Measurements from ENCODE around the gene MXI1. TPM values are rescaled to one million over a fixed set of nuclear protein-coding genes. Genes with fewer than 3 reads are reported as not detected.
"Not testable (repeated sequence)": the region's sequence is repeated elsewhere in the genome, so short reads cannot be mapped to it uniquely, and the experiment has no call there.

Gene MXI1
- polyA plus RNA-seq, 1 donor, result 22.9 TPM

- Histone ChIP-seq H3K36me3 (ENCODE audit: control insufficient read depth, insufficient read depth, low read length) (no peaks in the 10 kb centered on the region), H3K27ac (ENCODE audit: low read length) (no peak overlapping the region), H3K4me1 (ENCODE audit: control insufficient read depth, insufficient read depth, low read length) (peaks cover 3% of the 10 kb centered on the region), H3K27me3 (ENCODE audit: control insufficient read depth, insufficient read depth, low read length) (peaks cover 4% of the 10 kb centered on the region), H3K4me3 (ENCODE audit: low read length) (no peak overlapping the region), H3K9me3 (ENCODE audit: control insufficient read depth, low read depth, low read length) (peaks cover 24% of the 10 kb centered on the region)
- WGBS (ENCODE audit: insufficient coverage, low lambda C conversion rate), result 100% methylated on average over 4 of the region's 6 CpGs
- no peak for DNase-seq
These were observed 123.3 kb downstream of the MXI1 start for GRCh38 chr10:110330675-110331074.

DNA sequence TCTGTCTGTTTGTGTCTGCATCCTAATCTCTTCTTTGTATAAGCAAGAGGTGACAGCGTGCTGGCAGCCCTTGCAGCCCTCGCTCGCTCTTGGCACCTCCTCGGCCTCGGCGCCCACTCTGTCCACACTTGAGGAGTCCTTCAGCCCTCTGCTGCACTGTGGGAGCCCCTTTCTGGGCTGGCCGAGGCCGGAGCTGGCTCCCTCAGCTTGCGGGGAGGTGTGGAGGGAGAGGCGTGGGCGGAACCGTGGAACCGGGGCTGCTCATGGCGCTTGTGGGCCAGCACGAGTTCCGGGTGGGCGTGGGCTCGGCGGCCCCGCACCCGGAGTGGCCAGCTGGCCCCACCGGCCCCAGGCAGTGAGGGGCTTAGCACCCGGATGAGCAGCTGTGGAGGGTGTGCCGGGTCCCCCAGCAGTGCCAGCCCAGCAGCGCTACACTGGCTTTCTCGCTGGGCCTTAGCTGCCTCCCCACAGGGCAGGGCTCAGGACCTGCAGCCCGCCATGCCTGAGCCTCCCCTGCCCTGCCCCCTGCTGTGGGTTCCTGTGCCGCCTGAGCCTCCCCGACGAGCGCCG lies 123.9 kb downstream of the MXI1 start:
- not testable (repeated sequence) for H3K4me3 ChIP-seq (ENCODE audit: low read length); DNase-seq; H3K27me3 ChIP-seq (ENCODE audit: control insufficient read depth, insufficient read depth, low read length); H3K36me3 ChIP-seq (ENCODE audit: control insufficient read depth, insufficient read depth, low read length); H3K27ac ChIP-seq (ENCODE audit: low read length); H3K4me1 ChIP-seq (ENCODE audit: control insufficient read depth, insufficient read depth, low read length)
- WGBS (ENCODE audit: insufficient coverage, low lambda C conversion rate), result no CpG with 5 or more reads among the region's 32 CpGs
- H3K9me3 ChIP-seq (ENCODE audit: control insufficient read depth, low read depth, low read length), result peaks cover 24% of the 10 kb centered on the region

- Histone ChIP-seq H3K4me3 (ENCODE audit: low read length) (no peak overlapping the region), H3K27me3 (ENCODE audit: control insufficient read depth, insufficient read depth, low read length) (no peaks in the 10 kb centered on the region), H3K9me3 (ENCODE audit: control insufficient read depth, low read depth, low read length) (peaks cover 24% of the 10 kb centered on the region), H3K36me3 (ENCODE audit: control insufficient read depth, insufficient read depth, low read length) (no peaks in the 10 kb centered on the region), H3K4me1 (ENCODE audit: control insufficient read depth, insufficient read depth, low read length) (no peaks in the 10 kb centered on the region), H3K27ac (ENCODE audit: low read length) (no peak overlapping the region)
- DNase-seq, result no peak
- WGBS (ENCODE audit: insufficient coverage, low lambda C conversion rate), result no CpG with 5 or more reads among the region's 5 CpGs
These were observed 126.8 kb downstream of the MXI1 start for GRCh38 chr10:110334061-110334656.

- DNase-seq, result no peak
- H3K27ac ChIP-seq (ENCODE audit: low read length), result no peak overlapping the region
- no CpG with 5 or more reads among the region's 7 CpGs for WGBS (ENCODE audit: insufficient coverage, low lambda C conversion rate)
These were observed 128.1 kb downstream of the MXI1 start for GRCh38 chr10:110335314-110336064.

GRCh38 chr10:110336111-110336721 lies 128.8 kb downstream of the MXI1 start:
- 54% methylated on average over 2 of the region's 10 CpGs for WGBS (ENCODE audit: insufficient coverage, low lambda C conversion rate)
- Histone ChIP-seq H3K36me3 (ENCODE audit: control insufficient read depth, insufficient read depth, low read length) (no peaks in the 10 kb centered on the region), H3K4me1 (ENCODE audit: control insufficient read depth, insufficient read depth, low read length) (no peaks in the 10 kb centered on the region), H3K27ac (ENCODE audit: low read length) (no peak overlapping the region), H3K27me3 (ENCODE audit: control insufficient read depth, insufficient read depth, low read length) (no peaks in the 10 kb centered on the region), H3K9me3 (ENCODE audit: control insufficient read depth, low read depth, low read length) (peaks cover 6% of the 10 kb centered on the region), H3K4me3 (ENCODE audit: low read length) (no peak overlapping the region)
- no peak for DNase-seq

More at GRCh38 chr10:110335314-110336064, 128.1 kb downstream of the MXI1 start:
- H3K36me3 ChIP-seq (ENCODE audit: control insufficient read depth, insufficient read depth, low read length), result no peaks in the 10 kb centered on the region
- H3K27me3 ChIP-seq (ENCODE audit: control insufficient read depth, insufficient read depth, low read length), result no peaks in the 10 kb centered on the region
- H3K4me1 ChIP-seq (ENCODE audit: control insufficient read depth, insufficient read depth, low read length), result no peaks in the 10 kb centered on the region
- no peak overlapping the region for H3K4me3 ChIP-seq (ENCODE audit: low read length)
- peaks cover 13% of the 10 kb centered on the region for H3K9me3 ChIP-seq (ENCODE audit: control insufficient read depth, low read depth, low read length)

Other genes with a start within 250 kb of the MXI1 start
- gene ADD3, start 199.6 kb upstream of the MXI1 start, polyA plus RNA-seq, result 418 TPM
- gene SMNDC1, start 97.3 kb downstream of the MXI1 start, polyA plus RNA-seq, result 33.8 TPM

Measured in large intestine (tissue), 3 donors.